A673 (cell line): Measurements from ENCODE around the gene CLDN7.

Experiments used
- CTCF ChIP-seq: fragments of 300-800, 200-600 bp; sonication (generic); conservative IDR thresholded peaks from 2 replicates; pipeline ENCODE4 v1.5.1; 2017; ENCODE audit warnings: low read depth, mild to moderate bottlenecking, antibody characterized with exemption, low read length, moderate library complexity, mixed read lengths
- EZH2 ChIP-seq: fragments of 200-600 bp; sonication (generic); IDR thresholded peaks from 2 replicates; pipeline ENCODE4 v1.6.1; 2017; ENCODE audit warnings: borderline replicate concordance, low read depth, mild to moderate bottlenecking, mixed read lengths, antibody characterized with exemption, low read length; ENCODE audit not compliant: poor library complexity, severe bottlenecking

GRCh38 chr17:7219229-7219811 lies 43.0 kb downstream of the CLDN7 start:
- TF ChIP-seq CTCF (no peak), EZH2 (no peak)
